Stimulated activated CD8-positive, alpha-beta memory T cell treated with anti-CD3 and anti-CD28 coated beads, Interleukin-7, amount 100 ng/mL, for 48 hours (primary cell): ENCODE measurements around the gene PRRT4.

Source experiments
- DNase-seq, 2 donors: peaks; one replicate each; pipeline ENCODE4 v3.0.0-alpha.2; 2020; ENCODE audit warnings: low read depth in 1 of 2; ENCODE audit errors: extremely low read depth in 1 of 2

The PRRT4 gene

DNA sequence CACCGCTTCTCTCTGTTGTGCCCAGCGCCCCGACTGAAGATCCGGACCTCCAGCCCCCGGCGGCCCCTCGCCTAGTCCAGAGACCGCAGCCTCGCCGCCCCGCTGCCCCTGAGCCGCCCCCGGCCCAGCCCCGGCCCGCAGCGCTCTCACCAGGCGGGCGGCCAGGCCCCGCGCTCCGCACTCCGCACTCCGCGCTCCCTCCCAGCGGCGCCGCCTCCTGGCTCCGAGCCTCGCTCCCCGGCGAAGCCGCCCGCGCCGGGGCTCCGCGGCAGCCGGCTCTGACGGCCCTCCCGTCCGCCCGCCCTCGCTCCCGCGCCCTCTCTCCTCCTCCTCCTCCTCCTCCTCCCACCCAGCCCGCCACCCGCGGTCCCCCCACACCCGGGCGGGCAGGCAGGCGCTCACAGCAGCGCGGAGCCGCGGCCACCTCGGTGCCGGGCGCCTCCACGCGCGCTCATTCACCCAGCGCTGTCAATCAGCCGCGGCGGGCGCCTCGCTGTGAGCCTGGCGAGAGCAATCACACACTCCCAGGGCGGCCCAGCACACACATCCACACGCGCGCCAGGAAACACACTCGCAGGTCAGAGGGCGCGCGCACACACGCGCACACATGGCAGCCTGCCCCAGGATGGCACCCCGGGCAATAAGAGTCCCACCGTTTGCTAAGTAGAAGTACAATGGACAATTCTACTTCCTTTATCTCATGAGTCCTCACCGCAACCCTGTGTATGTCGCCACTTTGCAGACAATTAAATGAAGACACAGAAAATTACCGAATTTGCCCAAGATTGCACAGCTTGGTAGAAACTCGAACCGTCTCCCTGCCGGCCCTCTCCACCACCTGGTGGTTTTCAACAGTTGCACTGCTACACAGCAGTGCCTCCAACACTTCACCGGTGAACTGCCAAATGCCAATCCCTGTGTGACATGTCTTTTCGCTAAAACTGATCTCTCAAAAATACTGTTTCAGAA lies at the start of gene PRRT4:
TSS of gene PRRT4 (minus strand) at position 280 of the 969 bp plus-strand sequence.
- DNase-seq, result no peak

DNA sequence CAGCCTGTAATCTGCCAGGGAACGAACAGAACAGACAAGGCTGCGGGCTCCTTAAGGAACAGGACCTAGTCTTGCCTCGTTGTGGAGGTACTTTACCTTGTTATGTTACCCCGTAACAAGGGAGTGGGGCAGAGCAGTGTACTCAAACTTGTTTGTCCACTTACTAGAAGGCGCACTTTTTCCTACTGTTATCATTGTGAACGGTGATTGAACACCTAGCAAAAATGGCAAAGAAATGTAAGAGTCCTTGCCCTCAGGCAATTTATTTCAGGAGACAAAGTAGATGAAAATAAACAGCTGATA lies 48.9 kb upstream of the PRRT4 start:
- DNase-seq, result no peak

DNA sequence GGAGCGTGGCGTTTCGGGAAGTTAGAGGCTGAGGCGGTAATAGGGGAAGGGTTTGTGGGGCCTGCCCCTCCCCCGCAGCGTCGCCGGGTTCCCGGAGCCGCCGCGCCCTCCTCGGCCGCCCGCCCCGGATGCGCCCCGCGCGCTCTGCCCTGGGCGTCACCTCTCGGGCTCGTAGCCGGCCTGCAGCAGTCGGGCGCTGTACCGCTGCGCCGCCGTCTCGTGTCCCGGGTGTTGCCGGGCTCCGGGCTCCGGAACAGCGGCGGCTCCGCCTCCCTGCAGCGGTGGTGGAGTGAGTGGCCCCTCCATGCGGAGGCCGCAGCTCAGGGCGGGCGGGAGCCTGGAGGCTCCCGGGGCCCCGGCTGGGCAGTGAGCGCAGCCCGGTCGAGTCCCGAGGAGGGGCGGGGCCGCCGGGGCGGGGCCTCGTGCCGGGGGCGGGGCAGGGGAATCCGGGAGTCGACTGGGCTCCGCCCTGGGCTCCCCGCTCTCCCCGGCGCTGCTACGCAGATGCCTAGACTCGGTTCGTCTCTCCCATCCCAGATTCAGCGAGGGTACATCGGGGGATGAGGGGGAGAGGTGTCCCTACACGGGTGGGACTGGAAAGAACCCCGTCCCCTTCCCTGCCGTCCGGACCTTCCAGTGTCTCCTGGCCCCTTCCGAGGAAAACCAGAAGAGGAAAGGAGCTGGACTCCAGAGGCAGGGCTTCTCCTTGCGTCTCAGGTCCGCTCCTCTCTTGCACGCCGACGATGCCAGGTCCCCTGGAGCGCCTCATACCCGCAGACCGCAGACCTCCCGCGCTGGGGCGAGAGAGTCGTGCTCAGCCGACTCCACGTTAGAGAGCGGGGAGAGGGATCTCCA lies 48.3 kb upstream of the PRRT4 start, which contains the start of gene IMPDH1:
TSS of gene IMPDH1 (minus strand) at position 387 of the 855 bp plus-strand sequence. CDS start at position 306, 81 bp downstream.
- peak; percentile 76 to 77 for DNase-seq

DNA sequence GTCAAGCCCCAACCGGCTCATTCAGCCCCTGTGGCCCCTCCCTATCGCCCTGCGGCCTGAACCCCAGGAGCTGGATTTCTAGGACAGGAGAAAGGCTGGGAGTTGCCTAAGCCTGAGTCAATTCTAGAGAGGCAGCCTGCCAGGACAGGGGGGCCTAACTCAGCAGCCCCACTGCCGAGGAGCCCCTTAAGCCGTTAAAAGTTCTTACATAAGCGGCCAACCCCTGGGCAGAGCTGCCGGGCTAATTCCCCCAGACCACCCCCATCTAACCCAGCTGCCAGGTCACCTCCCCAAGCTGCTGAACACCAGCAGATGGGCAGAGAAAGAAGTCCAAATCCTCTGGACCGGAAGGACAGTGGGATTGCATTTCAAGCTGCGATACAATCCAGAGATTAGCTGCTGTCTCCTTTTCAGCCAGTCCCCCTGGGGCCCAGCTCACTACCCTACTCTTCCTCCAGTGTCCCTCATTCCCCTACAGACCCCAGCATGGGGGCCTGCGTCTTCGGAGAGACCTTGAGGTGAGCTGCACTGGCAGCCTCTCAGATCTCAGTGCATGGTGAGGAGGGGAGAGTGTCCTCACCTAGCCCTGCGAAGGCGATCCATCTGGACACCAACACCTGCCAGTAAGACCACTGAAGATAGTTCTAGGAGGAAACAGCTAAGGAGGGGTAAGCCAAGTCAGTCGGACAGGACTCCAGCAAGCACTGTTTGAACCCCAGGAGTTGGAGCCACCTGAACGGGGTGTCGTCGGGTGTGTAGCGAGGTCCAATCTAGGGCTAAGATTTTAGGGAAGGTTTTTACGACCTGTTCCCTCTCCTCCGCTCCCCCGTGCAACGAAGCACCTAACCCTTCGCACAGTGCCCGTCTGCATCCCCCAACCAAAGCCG lies 47.5 kb upstream of the PRRT4 start:
- DNase-seq, result no peak

DNA sequence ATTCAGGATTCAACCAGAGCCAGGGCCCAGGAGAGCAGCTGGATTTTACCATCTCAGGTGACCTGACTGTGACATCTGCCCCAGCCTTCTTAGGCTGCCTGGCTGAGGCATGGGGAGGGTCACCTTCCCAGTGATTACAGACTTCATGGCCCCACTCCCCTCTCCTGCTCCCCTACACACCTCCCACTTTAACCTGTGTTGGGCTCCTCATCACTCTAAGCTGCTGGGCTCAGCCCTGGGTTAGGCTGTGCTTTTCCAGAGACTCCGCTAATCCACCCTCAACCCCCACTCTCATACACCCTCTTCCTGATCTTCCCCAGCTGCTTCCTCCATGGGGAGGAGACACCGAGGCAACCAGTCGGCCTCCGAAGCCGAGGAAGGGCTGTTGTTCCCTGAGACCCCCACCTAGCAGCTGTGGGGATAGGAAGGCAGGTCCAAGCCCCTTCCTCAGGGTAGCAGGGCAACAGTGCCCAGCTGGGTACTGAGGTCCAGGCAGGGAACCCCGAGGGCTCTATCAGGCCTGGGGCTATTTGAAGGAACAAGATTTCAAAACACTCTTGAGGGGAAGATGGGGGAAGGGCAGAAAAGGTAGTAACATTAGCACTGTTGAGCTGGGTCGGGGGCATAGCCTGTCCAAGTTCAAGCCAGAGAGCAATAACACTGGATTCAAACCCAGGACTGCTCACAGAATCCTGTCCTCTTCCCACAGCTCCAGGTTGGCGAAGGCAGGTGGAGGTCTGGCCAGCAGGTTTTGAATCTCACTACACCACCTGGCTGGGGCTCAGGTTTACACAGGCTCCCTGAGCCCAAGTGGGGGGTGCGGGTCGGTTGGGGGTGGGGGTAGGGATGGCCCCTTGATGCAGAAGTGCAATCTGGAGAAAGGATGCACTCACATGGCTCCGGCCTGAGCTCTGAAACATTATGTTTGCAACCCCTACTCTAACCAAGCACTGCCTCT lies 46.5 kb upstream of the PRRT4 start:
- DNase-seq, result no peak

DNA sequence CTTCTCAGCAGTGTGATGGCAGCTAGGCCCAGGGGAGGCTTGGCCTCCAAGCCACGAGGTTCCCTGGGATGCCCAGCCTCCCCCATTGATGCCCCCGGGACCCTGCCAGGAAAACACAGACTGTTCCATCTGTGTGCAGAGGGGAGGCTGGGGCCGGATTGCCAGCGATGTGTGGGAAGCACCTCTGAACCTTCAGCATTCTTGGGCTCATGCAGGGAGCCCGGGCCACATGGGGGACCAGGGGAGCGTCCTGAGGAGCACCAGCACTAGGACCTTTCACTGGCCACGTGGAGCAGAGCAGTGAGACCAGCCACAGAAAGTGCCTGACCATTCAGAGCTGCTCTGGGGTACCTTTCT lies 45.7 kb upstream of the PRRT4 start:
- DNase-seq, result no peak

DNA sequence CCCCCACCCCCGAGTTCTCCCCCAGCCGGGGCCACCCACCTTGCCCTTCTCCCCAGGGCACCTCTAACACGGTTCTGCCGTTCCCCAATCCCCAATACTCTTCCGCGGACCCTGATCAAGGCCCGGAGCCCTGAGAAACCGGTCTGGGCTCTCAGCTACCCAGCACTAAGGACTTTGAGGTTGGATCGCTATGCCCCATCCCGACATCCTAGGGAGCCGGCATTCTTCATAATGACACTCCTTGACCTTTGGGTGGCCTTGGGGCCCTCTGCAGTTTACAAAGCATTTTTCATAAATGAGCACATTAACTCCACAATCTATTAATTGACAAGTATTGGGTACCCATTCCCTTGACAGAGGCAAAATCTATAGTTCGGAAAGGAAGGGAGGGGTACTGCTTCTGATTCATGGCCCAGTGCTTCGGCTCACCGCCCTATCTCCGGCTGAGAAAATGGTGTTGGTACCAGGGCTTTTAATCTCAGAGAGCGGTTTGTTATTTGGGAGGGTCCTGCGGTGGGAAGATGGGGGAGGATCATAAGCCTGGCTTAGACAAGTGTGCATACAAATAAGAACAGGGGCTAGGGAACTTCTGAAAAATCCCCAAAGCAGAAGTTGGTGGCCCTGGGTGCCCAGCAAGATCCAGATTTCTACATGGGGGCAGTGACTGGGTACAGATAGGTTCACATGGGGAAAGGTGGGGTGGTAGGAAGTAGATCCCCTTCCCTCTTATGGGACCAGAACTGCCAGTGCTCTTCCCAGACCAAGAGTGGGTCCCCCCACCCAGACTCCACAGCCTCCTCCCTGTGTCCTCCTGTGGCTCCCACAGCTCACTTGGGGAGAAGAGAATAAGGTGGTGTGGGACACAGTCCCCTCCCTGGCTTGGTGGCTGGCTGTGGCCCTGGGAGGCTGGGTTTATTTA lies 45.1 kb upstream of the PRRT4 start:
- DNase-seq, result no peak

DNA sequence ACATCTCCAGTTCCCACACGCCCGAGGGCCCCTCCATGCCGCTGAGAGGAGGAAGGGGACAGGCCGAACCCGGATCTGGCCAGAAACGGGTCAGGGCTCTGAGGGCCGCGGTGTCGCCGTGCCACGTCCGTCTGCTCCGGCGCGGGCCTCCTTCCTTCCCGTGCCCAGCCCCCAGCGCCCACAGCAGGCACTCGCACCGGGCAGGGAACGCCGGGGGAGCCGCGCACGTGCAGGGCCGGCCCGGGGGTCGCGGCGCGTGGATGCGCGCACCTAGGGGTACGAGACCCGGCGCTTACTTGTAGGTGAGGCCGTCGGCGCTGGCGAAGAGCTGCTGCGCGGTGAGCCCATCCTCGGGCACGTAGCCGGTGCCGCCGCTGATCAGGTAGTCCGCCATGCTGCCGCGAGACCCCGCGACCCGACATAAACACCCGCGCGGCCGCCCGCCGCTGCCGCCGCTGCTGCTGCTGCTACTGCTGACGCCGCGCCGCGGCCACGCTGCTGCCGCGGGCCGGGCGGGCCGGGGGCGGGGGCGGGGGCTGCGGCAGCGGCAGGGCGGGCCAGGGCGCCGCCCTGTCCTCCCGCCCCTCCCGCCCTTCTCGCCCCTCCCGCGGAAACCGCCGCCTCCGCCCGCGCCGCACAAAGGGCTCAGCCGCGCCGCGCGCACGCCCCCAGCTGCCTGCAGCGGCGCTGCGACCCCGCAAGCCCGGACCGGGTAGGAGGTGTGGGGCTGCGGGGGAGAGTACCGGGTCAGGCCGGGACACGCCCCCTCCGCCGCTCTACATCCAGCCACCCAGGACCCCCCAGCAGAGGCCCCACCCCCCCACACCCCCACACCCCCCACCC lies 44.2 kb upstream of the PRRT4 start:
- peak; percentile 26 to 36 for DNase-seq

DNA sequence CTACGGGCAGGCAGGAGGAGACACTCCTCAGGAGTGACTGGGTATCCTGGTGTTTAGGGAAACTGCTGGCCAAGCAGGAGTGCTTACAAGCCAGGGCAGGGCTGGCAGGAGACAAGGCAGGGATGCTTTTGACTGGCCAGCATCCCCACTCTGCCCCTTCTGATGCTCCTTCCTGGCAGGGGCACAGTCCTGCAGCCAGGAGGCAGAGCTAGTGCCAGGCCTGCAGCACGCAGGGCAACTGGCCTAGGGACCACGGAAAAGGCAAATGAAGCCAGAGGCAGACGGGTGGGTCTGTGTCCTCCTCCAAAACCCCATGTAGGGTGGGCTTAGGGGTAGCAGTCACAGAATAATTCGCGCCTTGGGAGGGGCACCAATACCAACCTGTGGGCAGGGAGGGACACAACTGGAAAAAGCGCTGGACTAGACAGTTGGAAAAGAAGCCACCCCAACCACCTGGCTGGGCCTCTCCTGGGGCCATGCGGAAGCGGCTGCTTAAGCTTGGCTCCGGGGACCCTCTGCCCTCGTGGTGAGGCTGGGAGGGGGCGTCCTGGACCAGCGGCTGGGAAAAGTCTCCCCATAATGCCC lies 43.5 kb upstream of the PRRT4 start:
- DNase-seq, result no peak

DNA sequence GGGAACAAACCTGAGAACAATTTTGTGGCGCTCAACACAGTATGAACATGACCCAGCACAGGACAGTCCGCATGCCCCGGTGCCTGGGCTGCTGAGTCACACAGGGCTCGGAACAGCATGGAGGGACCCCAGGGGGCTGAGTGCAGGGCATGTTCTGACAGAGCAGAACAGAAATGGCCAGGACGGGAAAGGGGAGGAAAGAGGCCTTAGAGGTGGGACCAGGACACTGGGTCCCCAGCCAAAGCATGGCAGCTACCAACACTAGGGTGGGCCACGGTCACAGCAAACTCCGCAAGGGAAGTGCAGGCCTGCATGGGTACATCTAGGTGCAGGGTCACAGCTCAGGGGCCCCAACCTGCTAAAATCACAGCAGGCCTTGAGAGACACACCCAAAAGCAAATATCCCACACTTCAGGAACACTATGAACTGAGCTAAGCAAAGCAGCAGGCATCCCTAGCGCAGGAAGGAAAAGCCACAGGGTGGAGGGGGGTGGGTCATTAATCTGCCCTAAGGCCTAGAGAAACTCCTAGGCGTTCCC lies 42.7 kb upstream of the PRRT4 start:
- DNase-seq, result no peak

DNA sequence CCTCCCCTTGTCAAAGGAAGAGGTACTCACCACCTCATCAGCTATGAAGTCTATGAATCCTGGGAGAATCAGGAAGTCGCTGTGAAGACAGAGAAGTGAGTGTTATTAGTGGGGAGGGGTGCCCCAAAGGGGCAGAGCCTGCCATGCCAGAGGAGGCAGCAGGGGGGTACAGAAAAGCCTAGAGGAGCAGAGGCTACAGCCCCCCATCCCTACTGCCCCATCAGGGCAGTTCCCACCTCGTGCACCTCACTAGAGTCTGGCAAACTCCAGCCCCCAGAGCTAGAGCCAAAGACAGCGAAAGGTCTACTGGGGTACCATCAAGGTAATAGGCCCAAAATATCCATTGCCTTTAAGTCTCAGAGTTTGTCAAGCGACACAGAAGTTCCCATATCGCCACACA lies 42.2 kb upstream of the PRRT4 start:
- no peak for DNase-seq

DNA sequence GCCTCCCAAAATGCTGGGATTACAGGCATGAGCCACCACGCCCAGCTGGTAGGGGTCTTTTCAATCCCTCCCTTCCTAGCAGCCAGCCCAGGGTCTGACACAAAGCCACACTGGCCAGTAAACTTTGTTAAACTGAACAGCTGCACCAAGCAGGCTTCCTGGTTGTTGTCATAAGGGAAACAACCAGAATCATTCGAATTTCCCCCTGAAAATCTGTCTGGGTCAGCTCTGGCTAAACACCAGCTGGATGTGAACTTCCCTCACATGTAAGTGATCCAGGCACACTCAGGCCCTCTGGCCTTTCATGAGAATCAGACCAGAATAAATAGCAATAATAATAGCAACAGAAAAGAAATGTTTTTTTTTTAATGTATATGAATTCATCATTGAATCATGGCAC lies 40.9 kb upstream of the PRRT4 start:
- DNase-seq, result no peak

DNA sequence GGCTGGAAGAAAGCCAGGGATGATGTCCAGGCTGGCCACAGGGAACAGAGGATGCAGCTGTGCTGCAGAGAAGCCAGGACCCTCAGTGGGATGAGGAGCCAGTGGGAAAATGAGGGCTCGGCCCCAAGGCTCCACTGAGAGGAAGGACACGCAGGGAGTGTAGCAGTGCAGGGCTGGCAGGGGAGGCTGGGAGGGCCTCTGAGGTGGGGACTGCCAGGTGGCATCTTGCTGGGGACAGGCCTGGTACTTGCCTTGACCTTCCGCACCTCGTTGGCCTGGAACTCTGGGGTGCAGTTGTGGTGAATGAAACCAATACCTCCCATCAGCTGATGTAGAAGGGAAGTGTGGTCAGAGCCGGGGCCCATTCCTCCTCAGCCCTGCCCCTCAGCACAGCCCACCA lies 39.1 kb upstream of the PRRT4 start:
- DNase-seq, result no peak

DNA sequence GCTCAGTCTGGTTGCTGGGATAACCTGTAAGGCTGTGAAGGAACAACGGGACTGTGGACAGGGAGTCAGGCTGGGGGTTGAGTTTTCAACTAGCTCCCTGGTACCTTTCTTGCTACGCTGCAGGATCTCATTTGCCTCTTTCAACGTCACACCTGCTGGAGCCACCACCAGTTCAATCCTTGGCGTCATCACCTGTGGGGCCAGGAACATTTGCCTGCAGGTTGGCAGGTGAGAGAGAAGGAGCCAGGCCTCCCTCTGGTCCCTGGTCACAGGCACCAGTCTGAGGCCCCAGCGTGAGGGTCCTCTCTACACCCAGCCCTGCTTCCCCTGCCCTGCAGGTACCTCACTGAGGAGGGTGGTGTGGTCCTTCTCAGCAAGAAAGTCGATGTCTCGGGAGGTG lies 38.5 kb upstream of the PRRT4 start:
- DNase-seq, result no peak

DNA sequence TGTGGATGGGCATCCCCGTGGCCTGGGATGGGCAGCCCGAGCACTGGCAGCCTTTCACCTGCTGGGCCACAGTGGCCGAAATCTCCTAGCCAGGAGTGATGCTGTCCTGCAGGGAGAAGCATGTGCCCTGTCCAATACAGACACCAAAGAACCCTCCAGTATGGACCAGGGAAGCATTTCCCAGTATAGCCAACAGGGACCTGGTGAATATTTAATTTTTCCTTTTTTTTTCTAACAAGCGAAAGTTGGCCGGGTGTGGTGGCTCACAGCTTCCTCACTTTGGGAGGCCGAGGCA lies 37.3 kb upstream of the PRRT4 start:
- DNase-seq, result no peak

DNA sequence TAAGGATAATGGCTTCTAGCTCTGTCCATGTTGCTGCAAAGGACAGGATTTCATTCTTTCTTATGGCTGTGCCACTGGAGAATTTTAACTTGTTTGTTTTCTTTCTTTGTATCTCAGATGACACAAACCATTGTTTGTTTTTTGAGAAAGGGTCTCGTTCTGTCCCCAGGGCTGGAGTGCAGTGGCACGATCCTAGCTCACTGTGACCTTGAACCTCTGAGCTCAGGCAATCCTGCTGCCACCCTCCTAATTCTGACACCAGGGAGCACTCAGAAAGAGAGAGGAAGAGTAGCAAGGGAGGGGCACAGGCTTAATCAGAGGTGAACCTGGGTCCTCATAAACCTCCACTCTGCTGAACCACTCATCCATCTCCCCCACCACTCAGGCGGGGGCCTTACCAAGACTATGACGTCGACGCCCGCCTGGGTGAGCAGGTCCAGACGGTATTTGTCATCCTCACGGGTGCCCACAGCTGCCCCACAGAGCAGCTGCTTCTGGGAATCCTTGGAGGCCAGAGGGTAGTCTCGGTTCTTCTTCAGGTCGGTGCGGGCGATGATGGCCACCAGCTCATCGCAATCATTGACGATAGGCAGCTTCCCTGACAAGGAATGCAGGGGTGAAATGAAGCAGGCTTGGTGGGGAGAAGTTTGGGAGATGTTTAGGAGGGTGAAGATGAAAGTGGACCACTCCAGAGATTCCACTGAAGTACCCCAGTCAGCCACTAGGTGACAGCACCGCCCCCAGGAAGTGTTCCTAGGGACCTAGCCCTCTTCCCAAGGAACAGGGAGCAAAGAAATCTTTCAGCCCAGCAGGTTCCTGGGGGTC lies 36.7 kb upstream of the PRRT4 start:
- no peak for DNase-seq

DNA sequence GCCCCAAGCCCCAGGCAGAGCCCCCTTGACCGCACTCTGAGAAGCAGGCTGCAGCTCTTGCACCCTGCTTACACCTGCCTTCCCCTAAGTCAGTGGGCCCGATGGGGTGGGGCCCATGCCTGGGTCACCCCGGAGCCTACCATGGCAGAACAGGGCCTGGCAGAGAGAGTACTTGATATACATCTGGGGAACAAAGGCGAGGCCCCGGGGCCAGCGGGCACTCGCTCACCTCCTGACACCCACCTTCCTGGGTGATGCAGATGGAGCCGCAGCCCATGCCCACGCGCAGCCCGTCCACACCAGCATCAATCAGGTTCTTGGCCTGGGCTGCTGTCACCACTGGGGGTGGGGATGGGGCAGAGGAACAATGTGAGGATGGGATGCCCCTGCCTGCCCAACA lies 34.9 kb upstream of the PRRT4 start:
- DNase-seq, result no peak
